Measurements from ENCODE around the gene BMF.

DNA sequence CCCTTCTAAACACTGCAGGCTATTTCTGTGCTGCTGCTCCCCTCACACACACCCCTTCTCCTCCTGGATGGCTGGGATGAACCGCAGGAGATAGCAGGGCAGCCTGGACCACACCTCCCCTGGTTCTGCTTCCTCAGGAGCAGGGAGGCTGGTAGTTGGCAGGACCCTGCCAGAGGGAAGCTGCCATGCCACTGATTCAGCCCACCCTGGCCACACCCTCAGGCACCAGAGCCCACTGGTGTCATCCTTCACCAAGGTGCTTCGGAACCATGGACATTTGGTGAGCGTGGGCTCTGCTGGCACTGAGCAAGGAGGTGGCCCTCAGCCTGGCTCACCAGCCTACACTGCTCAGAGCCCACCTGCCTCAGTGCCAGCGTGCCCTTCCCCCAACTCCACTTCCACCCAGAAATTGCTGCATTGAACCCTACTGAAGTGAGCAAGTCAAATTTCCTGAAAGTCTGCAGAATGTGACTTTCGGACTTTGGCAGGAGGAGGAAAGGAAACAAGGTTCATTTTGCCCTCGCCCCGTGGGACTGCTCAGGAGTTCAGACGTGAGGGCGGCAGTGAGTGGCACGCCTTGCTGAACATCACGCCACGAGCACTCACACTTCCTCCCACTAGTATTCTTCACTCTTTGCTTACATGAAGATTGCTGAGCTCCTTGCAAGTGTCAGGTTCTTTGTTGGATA, 26.3 kb downstream of the BMF start:
- TF ChIP-seq CTCF (IDR thresholded peaks at IDR 0.05; ENCODE audit: low read depth, low read length) (no peak), EZH2phosphoT487 (IDR thresholded peaks at IDR 0.05; ENCODE audit: low read depth) (no peak)
